ENCODE results near the gene RPTOR.

RPTOR gene

DNA sequence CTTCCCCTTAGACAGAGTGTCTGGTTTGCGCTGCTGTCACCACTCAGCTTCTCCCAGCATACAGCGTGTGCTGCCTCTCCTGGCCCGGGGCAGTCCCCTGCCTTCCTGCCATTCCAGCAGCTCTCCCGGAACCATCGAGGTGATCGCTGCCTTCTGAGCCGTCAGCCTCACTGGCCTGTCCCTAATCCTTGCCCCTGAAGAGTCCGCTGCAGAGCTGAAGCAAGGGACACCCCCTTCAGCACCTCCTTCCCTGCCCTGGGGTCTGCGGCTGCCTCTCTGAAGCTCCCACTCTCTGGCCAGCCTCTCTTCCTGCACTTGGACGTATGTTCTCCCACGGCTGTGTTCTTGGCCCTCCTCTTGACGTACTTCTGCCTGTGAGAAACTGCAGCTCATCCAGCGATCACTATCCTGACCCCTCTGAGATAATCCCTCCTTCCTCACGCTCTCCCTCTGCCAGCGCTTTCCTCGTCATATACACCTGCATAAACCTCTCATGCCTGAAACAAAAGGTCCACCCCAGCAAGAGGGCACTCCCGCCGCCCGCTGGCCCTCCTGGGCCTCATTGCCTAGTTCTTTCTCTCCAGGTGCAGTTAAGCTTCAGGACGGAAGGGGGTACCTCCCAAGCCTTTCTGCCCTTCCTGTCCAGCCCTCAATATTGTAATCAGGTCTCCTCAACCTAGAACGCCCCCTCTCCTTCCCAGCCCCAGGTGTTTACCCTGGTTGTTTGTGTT is 226.4 kb downstream of the RPTOR start:
- Histone ChIP-seq H4K20me1 (ENCODE audit: insufficient read depth, low read length) (no peaks in the 10 kb centered on the region), H3K4me2 (ENCODE audit: insufficient read depth, low read length) (no peak overlapping the region), H3K4me3 (ENCODE audit: low read depth in 1 of 2, low read length in 2 of 2) (no peak overlapping the region), H3K79me2 (ENCODE audit: insufficient read depth, low read length) (peaks cover 61% of the 10 kb centered on the region), H3K27me3 (ENCODE audit: insufficient read depth, low read length, poor library complexity) (no peaks in the 10 kb centered on the region), H2AFZ (ENCODE audit: low read depth, low read length) (no peak overlapping the region), H3K36me3 (ENCODE audit: insufficient read depth, low read length) (peaks cover 36% of the 10 kb centered on the region), H3K9me3 (ENCODE audit: insufficient read depth, low read length, severe bottlenecking) (no peaks in the 10 kb centered on the region), H3K4me1 (ENCODE audit: insufficient read depth, low read length) (peaks cover 69% of the 10 kb centered on the region), H3K27ac (ENCODE audit: low read length) (peak overlapping the region; percentile 93), H3K9ac (ENCODE audit: low read depth, low read length) (no peak overlapping the region)
- DNase-seq (no peak), ATAC-seq (ENCODE audit: insufficient read depth, low read depth) (no peak)
- TF ChIP-seq EZH2 (IDR thresholded peaks at IDR 0.05; ENCODE audit: borderline replicate concordance, low read depth, low read length, severe bottlenecking): no peak
- TF ChIP-seq, protein P1, sequence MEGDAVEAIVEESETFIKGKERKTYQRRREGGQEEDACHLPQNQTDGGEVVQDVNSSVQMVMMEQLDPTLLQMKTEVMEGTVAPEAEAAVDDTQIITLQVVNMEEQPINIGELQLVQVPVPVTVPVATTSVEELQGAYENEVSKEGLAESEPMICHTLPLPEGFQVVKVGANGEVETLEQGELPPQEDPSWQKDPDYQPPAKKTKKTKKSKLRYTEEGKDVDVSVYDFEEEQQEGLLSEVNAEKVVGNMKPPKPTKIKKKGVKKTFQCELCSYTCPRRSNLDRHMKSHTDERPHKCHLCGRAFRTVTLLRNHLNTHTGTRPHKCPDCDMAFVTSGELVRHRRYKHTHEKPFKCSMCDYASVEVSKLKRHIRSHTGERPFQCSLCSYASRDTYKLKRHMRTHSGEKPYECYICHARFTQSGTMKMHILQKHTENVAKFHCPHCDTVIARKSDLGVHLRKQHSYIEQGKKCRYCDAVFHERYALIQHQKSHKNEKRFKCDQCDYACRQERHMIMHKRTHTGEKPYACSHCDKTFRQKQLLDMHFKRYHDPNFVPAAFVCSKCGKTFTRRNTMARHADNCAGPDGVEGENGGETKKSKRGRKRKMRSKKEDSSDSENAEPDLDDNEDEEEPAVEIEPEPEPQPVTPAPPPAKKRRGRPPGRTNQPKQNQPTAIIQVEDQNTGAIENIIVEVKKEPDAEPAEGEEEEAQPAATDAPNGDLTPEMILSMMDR (IDR thresholded peaks at IDR 0.05; ENCODE audit: borderline replicate concordance, extremely low read depth, low read length, poor library complexity, severe bottlenecking): no peak

DNA sequence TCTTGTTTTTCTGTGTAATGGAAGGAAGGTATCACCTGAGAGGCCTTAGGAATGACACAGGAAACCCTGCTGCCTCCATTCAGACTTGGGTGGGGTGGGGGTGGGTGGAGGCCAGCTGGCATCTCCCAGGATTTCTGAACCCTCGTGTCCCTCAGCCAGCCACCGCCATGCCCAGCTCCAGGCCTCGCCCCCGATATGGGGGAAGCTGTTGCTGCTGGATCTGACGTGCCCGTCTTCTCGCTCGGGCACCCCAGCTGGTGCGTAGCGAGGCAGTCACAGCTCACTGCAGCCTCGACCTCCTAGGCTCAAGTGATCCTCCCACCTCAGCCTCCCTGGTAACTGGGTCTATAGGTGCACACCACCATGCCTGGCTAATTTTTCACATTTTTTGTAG is 227.0 kb downstream of the RPTOR start:
- Histone ChIP-seq H3K4me1 (ENCODE audit: insufficient read depth, low read length) (peaks cover 64% of the 10 kb centered on the region), H3K4me3 (ENCODE audit: low read depth in 1 of 2, low read length in 2 of 2) (no peak overlapping the region), H4K20me1 (ENCODE audit: insufficient read depth, low read length) (no peaks in the 10 kb centered on the region), H3K27ac (ENCODE audit: low read length) (peak overlapping the region; percentile 93), H3K4me2 (ENCODE audit: insufficient read depth, low read length) (no peak overlapping the region), H3K9ac (ENCODE audit: low read depth, low read length) (no peak overlapping the region), H3K79me2 (ENCODE audit: insufficient read depth, low read length) (peaks cover 56% of the 10 kb centered on the region), H3K27me3 (ENCODE audit: insufficient read depth, low read length, poor library complexity) (no peaks in the 10 kb centered on the region), H3K9me3 (ENCODE audit: insufficient read depth, low read length, severe bottlenecking) (no peaks in the 10 kb centered on the region), H3K36me3 (ENCODE audit: insufficient read depth, low read length) (peaks cover 38% of the 10 kb centered on the region), H2AFZ (ENCODE audit: low read depth, low read length) (no peak overlapping the region)
- ATAC-seq (ENCODE audit: insufficient read depth, low read depth) (no peak), DNase-seq (no peak)
- TF ChIP-seq, protein P1 (IDR thresholded peaks at IDR 0.05; ENCODE audit: borderline replicate concordance, extremely low read depth, low read length, poor library complexity, severe bottlenecking): no peak
- TF ChIP-seq EZH2 (IDR thresholded peaks at IDR 0.05; ENCODE audit: borderline replicate concordance, low read depth, low read length, severe bottlenecking): no peak

DNA sequence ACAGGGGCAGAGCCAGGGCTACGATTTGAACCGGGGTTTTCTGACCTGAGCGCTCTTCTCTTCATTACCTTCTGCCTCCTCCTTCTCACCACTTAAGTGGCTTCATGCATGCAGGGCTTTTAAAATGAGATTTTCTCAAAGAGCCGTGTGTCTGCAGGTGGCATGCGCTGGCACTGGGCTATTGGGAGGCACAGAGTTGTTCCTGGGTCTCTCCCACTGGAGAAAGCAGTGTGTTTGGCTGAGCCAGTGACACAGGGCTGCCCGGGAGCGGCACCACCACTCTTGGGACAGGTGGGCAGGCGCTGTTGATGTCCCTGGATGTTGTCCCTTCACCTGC is 228.2 kb downstream of the RPTOR start:
- H3K4me3 ChIP-seq (ENCODE audit: low read depth in 1 of 2, low read length in 2 of 2): no peak overlapping the region
- no peaks in the 10 kb centered on the region for H4K20me1 ChIP-seq (ENCODE audit: insufficient read depth, low read length)
- no peaks in the 10 kb centered on the region for H3K9me3 ChIP-seq (ENCODE audit: insufficient read depth, low read length, severe bottlenecking)
- H3K27ac ChIP-seq (ENCODE audit: low read length): peak overlapping the region; percentile 93
- H3K79me2 ChIP-seq (ENCODE audit: insufficient read depth, low read length): peaks cover 52% of the 10 kb centered on the region
- peaks cover 44% of the 10 kb centered on the region for H3K36me3 ChIP-seq (ENCODE audit: insufficient read depth, low read length)
- H3K4me2 ChIP-seq (ENCODE audit: insufficient read depth, low read length): no peak overlapping the region
- no peak overlapping the region for H2AFZ ChIP-seq (ENCODE audit: low read depth, low read length)
- H3K4me1 ChIP-seq (ENCODE audit: insufficient read depth, low read length): peaks cover 54% of the 10 kb centered on the region
- no peaks in the 10 kb centered on the region for H3K27me3 ChIP-seq (ENCODE audit: insufficient read depth, low read length, poor library complexity)
- DNase-seq: no peak
- ATAC-seq (ENCODE audit: insufficient read depth, low read depth): no peak; the same call in 2 of the 3 replicates
- no peak for TF ChIP-seq EZH2 (IDR thresholded peaks at IDR 0.05; ENCODE audit: borderline replicate concordance, low read depth, low read length, severe bottlenecking)
- TF ChIP-seq, protein P1 (IDR thresholded peaks at IDR 0.05; ENCODE audit: borderline replicate concordance, extremely low read depth, low read length, poor library complexity, severe bottlenecking): no peak
- H3K9ac ChIP-seq (ENCODE audit: low read depth, low read length): peak overlapping the region; percentile 36
